Ishikawa (cell line): ENCODE data around the gene MTUS2.

Source experiments
- CEBPB ChIP-seq: IDR thresholded peaks from 2 replicates; pipeline ENCODE4 v1.6.1; 2012
- CREB1 ChIP-seq: IDR thresholded peaks from 2 replicates; pipeline ENCODE4 v1.6.1; 2012; ENCODE audit warnings: low read depth
- EGR1 ChIP-seq: IDR thresholded peaks from 2 replicates; pipeline ENCODE4 v1.6.1; 2012
- EP300 ChIP-seq: IDR thresholded peaks from 2 replicates; pipeline ENCODE4 v1.6.1; 2012; ENCODE audit warnings: borderline replicate concordance
- FOXM1 ChIP-seq: IDR thresholded peaks from 2 replicates; pipeline ENCODE4 v1.6.1; 2012; ENCODE audit warnings: low read depth, borderline replicate concordance
- MAX ChIP-seq: IDR thresholded peaks from 2 replicates; pipeline ENCODE4 v1.6.1; 2012
- RAD21 ChIP-seq: IDR thresholded peaks from 2 replicates; pipeline ENCODE4 v1.6.1; 2012; ENCODE audit warnings: low read depth
- REST ChIP-seq: IDR thresholded peaks from 2 replicates; pipeline ENCODE4 v1.6.1; 2012; ENCODE audit warnings: low read depth, mild to moderate bottlenecking
- TAF1 ChIP-seq: IDR thresholded peaks from 2 replicates; pipeline ENCODE4 v1.6.1; 2012; ENCODE audit warnings: low read depth, mild to moderate bottlenecking
- TCF12 ChIP-seq: IDR thresholded peaks from 2 replicates; pipeline ENCODE4 v1.6.1; 2012; ENCODE audit warnings: low read depth
- TEAD4 ChIP-seq: IDR thresholded peaks from 2 replicates; pipeline ENCODE4 v1.6.1; 2012
- USF1 ChIP-seq: IDR thresholded peaks from 2 replicates; pipeline ENCODE4 v1.6.1; 2012
- YY1 ChIP-seq: IDR thresholded peaks from 2 replicates; pipeline ENCODE4 v1.6.1; 2012; ENCODE audit warnings: low read depth
- ZBTB7A ChIP-seq: IDR thresholded peaks from 2 replicates; pipeline ENCODE4 v1.6.1; 2012; ENCODE audit warnings: low read depth

DNA sequence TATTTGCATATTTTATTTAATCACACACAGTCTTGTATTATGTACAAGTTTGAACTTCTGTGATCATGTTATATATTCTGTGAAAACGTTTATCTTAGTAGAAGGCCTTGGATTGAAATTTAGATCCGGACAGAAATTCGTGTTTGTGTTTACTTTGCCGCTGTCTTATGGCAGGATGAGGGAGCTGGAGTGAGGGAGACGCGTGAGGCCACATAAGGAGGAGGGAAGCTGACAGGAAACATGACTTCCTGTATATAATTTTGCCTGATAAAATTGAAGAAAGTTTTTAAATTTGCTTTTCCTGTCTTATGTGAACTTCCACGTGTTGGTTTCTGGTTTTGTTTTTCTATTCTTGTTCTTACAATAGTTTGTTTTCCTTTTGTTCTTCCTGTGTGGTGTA lies 200.2 kb downstream of the MTUS2 start:
- TF ChIP-seq RAD21 (no peak), CEBPB (no peak), CREB1 (no peak), YY1 (no peak), USF1 (no peak), REST (no peak), TAF1 (no peak), FOXM1 (no peak), EP300 (no peak), ZBTB7A (no peak), EGR1 (no peak), MAX (no peak), TEAD4 (no peak), TCF12 (no peak)
